H1 (cell line): ENCODE data around the gene DOCK11. TPM values are rescaled to one million over a fixed set of nuclear protein-coding genes. Genes with fewer than 3 reads are reported as not detected.

Source experiments
- CTCF ChIA-PET: fragments of 300-600 bp; sonication (Branson Sonifier 250); formaldehyde crosslinking; loops from one replicate; lab custom pipeline; 2021; ENCODE audit not compliant: partially characterized antibody; lab: Charles Lee
- POLR2A ChIA-PET: fragments of 300-600 bp; sonication (Branson Sonifier 250); formaldehyde crosslinking; loops from one replicate; lab custom pipeline; 2021; ENCODE audit warnings: inconsistent platforms; ENCODE audit not compliant: partially characterized antibody; lab: Charles Lee
- DNase-seq, 2 experiments: peaks; one replicate each; pipeline versions ENCODE4 v3.0.0 to v3.0.0-alpha.2; 2010 to 2022; ENCODE audit warnings: low spot score in 2 of 2, low read depth in 1 of 2, mixed read lengths in 1 of 2
- FAIRE-seq: peaks from 2 replicates; lab custom pipeline; 2011; peaks lifted over from hg19 to GRCh38; lab: Jason Lieb, UNC
- H2AFZ ChIP-seq: 2 replicates; pipeline ENCODE4 v1.8.1; 2012; ENCODE audit warnings: low read length, inconsistent platforms
- H2AK5ac ChIP-seq: 2 replicates; pipeline ENCODE4 v1.6.1; 2013; ENCODE audit warnings: low read depth, low read length
- H2BK120ac ChIP-seq: replicated peaks from 2 replicates; pipeline ENCODE3; 2013; ENCODE audit warnings: low read depth, low read length, inconsistent platforms
- H2BK12ac ChIP-seq: 2 replicates; pipeline ENCODE4 v1.6.1; 2013; ENCODE audit warnings: low read depth, low read length
- H2BK15ac ChIP-seq: 2 replicates; pipeline ENCODE4 v1.6.1; 2013; ENCODE audit warnings: low read length
- H2BK20ac ChIP-seq: 2 replicates; pipeline ENCODE4 v1.6.1; 2013; ENCODE audit warnings: low read length
- H2BK5ac ChIP-seq: 2 replicates; pipeline ENCODE4 v1.6.1; 2013; ENCODE audit warnings: low read depth, low read length
- H3K14ac ChIP-seq: 2 replicates; pipeline ENCODE4 v1.6.1; 2013; ENCODE audit warnings: inconsistent platforms; ENCODE audit not compliant: insufficient read length
- H3K18ac ChIP-seq: 2 replicates; pipeline ENCODE4 v1.6.1; 2013; ENCODE audit warnings: low read length; ENCODE audit errors: extremely low read depth
- H3K23ac ChIP-seq: 2 replicates; pipeline ENCODE4 v1.6.1; 2013; ENCODE audit warnings: inconsistent platforms; ENCODE audit not compliant: insufficient read length
- H3K23me2 ChIP-seq: 2 replicates; pipeline ENCODE4 v1.6.1; 2013; ENCODE audit warnings: low read depth, low read length
- H3K27ac ChIP-seq: 2 replicates; pipeline ENCODE4 v1.6.1; 2011; ENCODE audit warnings: low read depth, low read length, inconsistent platforms
- H3K27me3 ChIP-seq, 4 experiments: replicated peaks in 1 of 4; 1 replicate in 1 of 4; 2 replicates in 3 of 4; pipeline versions ENCODE4 v1.6.1 to v1.8.1; 2011 to 2013; ENCODE audit warnings: low read length in 3 of 4, mild to moderate bottlenecking in 3 of 4, inconsistent platforms in 2 of 4, mixed read lengths in 2 of 4, moderate library complexity in 1 of 4; ENCODE audit not compliant: control insufficient read depth in 3 of 4, insufficient read depth in 3 of 4; ENCODE audit errors: extremely low read depth in 1 of 4
- H3K36me3 ChIP-seq, 4 experiments: 2 replicates each; pipeline versions ENCODE4 v1.6.1 to v1.8.1; 2011 to 2013; ENCODE audit warnings: mild to moderate bottlenecking in 4 of 4, low read length in 3 of 4, moderate library complexity in 2 of 4, control low read depth in 1 of 4, inconsistent platforms in 1 of 4; ENCODE audit not compliant: insufficient read depth in 4 of 4, control insufficient read depth in 2 of 4
- H3K4ac ChIP-seq: replicated peaks from 2 replicates; pipeline ENCODE3; 2013; ENCODE audit warnings: low read length, low read depth, mixed read lengths, inconsistent platforms; ENCODE audit not compliant: insufficient read length
- H3K4me1 ChIP-seq, 4 experiments: replicated peaks in 1 of 4; 1 replicate in 1 of 4; 2 replicates in 3 of 4; pipeline versions ENCODE4 v1.6.1 to v1.8.1; 2011 to 2013; ENCODE audit warnings: low read length in 3 of 4, inconsistent platforms in 2 of 4, mixed read lengths in 1 of 4; ENCODE audit not compliant: insufficient read depth in 4 of 4, control insufficient read depth in 3 of 4
- H3K4me2 ChIP-seq, 2 experiments: 2 replicates each; pipeline versions ENCODE4 v1.6.1 to v1.8.1; 2011 to 2013; ENCODE audit warnings: low read depth in 2 of 2, low read length in 2 of 2, control low read depth in 1 of 2, inconsistent platforms in 1 of 2, mild to moderate bottlenecking in 1 of 2; ENCODE audit not compliant: insufficient read depth in 1 of 2
- H3K4me3 ChIP-seq, 4 experiments: fragments of 200-600, 300-600 bp in 1 of 4; sonication (generic), shearing (Covaris generic), sonication (Bioruptor Twin) in 1 of 4; 2 replicates each; pipeline versions ENCODE4 v1.5.1 to v1.8.1; 2011 to 2016; ENCODE audit warnings: low read length in 4 of 4, low read depth in 3 of 4, control low read depth in 2 of 4, inconsistent platforms in 2 of 4, mild to moderate bottlenecking in 2 of 4, mixed read lengths in 1 of 4, moderate library complexity in 1 of 4; ENCODE audit not compliant: insufficient read depth in 2 of 4; ENCODE audit errors: extremely low read depth in 1 of 4
- H3K56ac ChIP-seq: replicated peaks from 2 replicates; pipeline ENCODE3; 2013; ENCODE audit warnings: low read depth, mild to moderate bottlenecking, mixed read lengths, low read length, inconsistent platforms; ENCODE audit not compliant: insufficient read length
- H3K79me1 ChIP-seq: 2 replicates; pipeline ENCODE4 v1.6.1; 2013; ENCODE audit warnings: low read depth, low read length, control low read depth
- H3K79me2 ChIP-seq, 2 experiments: 2 replicates each; pipeline versions ENCODE4 v1.6.1 to v1.8.1; 2012 to 2013; ENCODE audit warnings: low read length in 2 of 2, mild to moderate bottlenecking in 2 of 2, inconsistent platforms in 1 of 2; ENCODE audit not compliant: insufficient read depth in 2 of 2, control insufficient read depth in 1 of 2
- H3K9ac ChIP-seq, 4 experiments: replicated peaks in 1 of 4; 1 replicate in 1 of 4; 2 replicates in 3 of 4; pipeline versions ENCODE4 v1.6.1 to v1.8.1; 2011 to 2013; ENCODE audit warnings: low read depth in 3 of 4, low read length in 3 of 4, control low read depth in 2 of 4, mild to moderate bottlenecking in 2 of 4, moderate library complexity in 2 of 4, inconsistent platforms in 1 of 4; ENCODE audit errors: extremely low read depth in 1 of 4
- H3K9me3 ChIP-seq, 2 experiments: 2 replicates each; pipeline versions ENCODE4 v1.6.1 to v1.8.1; 2012 to 2013; ENCODE audit warnings: mild to moderate bottlenecking in 2 of 2, moderate library complexity in 2 of 2, control low read depth in 1 of 2, inconsistent platforms in 1 of 2, low read depth in 1 of 2, low read length in 1 of 2, mixed read lengths in 1 of 2; ENCODE audit not compliant: insufficient read depth in 2 of 2
- H4K20me1 ChIP-seq, 2 experiments: replicated peaks in 1 of 2; 2 replicates each; pipeline versions ENCODE3 to v1.8.1; 2011 to 2013; ENCODE audit warnings: inconsistent platforms in 2 of 2, low read length in 2 of 2, mild to moderate bottlenecking in 1 of 2; ENCODE audit not compliant: insufficient read depth in 2 of 2, control insufficient read depth in 1 of 2
- H4K5ac ChIP-seq: 2 replicates; pipeline ENCODE4 v1.6.1; 2013; ENCODE audit warnings: low read length, low read depth, mixed read lengths, inconsistent platforms; ENCODE audit not compliant: insufficient read length
- H4K8ac ChIP-seq: 2 replicates; pipeline ENCODE4 v1.8.0; 2013; ENCODE audit warnings: mild to moderate bottlenecking, moderate library complexity, low read length, inconsistent platforms; ENCODE audit not compliant: insufficient read depth; ENCODE audit errors: extremely low read depth
- H4K91ac ChIP-seq: replicated peaks from 2 replicates; pipeline ENCODE3; 2013; ENCODE audit warnings: low read length, mixed read lengths, inconsistent platforms; ENCODE audit not compliant: insufficient read length
- CHD2 ChIP-seq: IDR thresholded peaks from 2 replicates; pipeline ENCODE4 v1.6.1; 2012; ENCODE audit warnings: low read length, improper control_type of control experiment
- CREB1 ChIP-seq: IDR thresholded peaks from 2 replicates; pipeline ENCODE4 v1.6.1; 2012; ENCODE audit warnings: inconsistent platforms
- CTBP2 ChIP-seq: IDR thresholded peaks from 2 replicates; pipeline ENCODE4 v1.7.0; 2011; ENCODE audit warnings: borderline replicate concordance, mild to moderate bottlenecking, moderate library complexity, mixed read lengths, low read length; ENCODE audit not compliant: insufficient read depth, insufficient read length
- CTCF ChIP-seq, 3 experiments: IDR thresholded peaks; 1 replicate in 2 of 3; 2 replicates in 1 of 3; pipeline versions ENCODE4 v1.5.1 to v1.6.1; 2011; ENCODE audit warnings: low read length in 3 of 3, mild to moderate bottlenecking in 3 of 3, inconsistent platforms in 2 of 3, low read depth in 1 of 3, moderate library complexity in 1 of 3; ENCODE audit not compliant: insufficient read depth in 1 of 3; ENCODE audit errors: control extremely low read depth in 1 of 3
- GTF2F1 ChIP-seq: IDR thresholded peaks from 2 replicates; pipeline ENCODE4 v1.6.1; 2012; ENCODE audit warnings: low read depth, low read length, improper control_type of control experiment, borderline replicate concordance
- HDAC6 ChIP-seq: IDR thresholded peaks from one replicate; pipeline ENCODE4 v1.7.1; 2012; ENCODE audit warnings: low read depth, mild to moderate bottlenecking, inconsistent platforms, low read length, moderate library complexity
- JUN ChIP-seq: IDR thresholded peaks from 2 replicates; pipeline ENCODE4 v1.6.1; 2011; ENCODE audit warnings: low read depth, mild to moderate bottlenecking, improper control_type of control experiment, low read length
- KDM4A ChIP-seq: IDR thresholded peaks from one replicate; pipeline ENCODE4 v1.7.1; 2012; ENCODE audit warnings: low read depth, mild to moderate bottlenecking, moderate library complexity, low read length, inconsistent platforms; ENCODE audit not compliant: severe bottlenecking
- POLR2A ChIP-seq, 2 experiments: IDR thresholded peaks; 1 replicate in 1 of 2; 2 replicates in 1 of 2; pipeline ENCODE4 v1.6.1; 2011; ENCODE audit warnings: low read depth in 2 of 2, low read length in 2 of 2, mild to moderate bottlenecking in 2 of 2; ENCODE audit errors: control extremely low read depth in 1 of 2
- POLR2AphosphoS5 ChIP-seq: IDR thresholded peaks from 2 replicates; pipeline ENCODE4 v1.6.1; 2011; ENCODE audit warnings: low read depth, low read length
- POU5F1 ChIP-seq: IDR thresholded peaks from 2 replicates; pipeline ENCODE4 v1.6.1; 2011; ENCODE audit warnings: low read depth, mild to moderate bottlenecking, low read length, moderate library complexity
- RXRA ChIP-seq: IDR thresholded peaks from 2 replicates; pipeline ENCODE4 v1.6.1; 2011; ENCODE audit warnings: low read depth, mild to moderate bottlenecking, low read length, moderate library complexity; ENCODE audit not compliant: insufficient read depth
- SP4 ChIP-seq: IDR thresholded peaks from 2 replicates; pipeline ENCODE4 v1.6.1; 2012; ENCODE audit warnings: low read length, inconsistent platforms
- TEAD4 ChIP-seq: IDR thresholded peaks from 2 replicates; pipeline ENCODE4 v1.6.1; 2012; ENCODE audit warnings: low read depth, low read length, inconsistent platforms, mixed read lengths
- WGBS, 2 experiments: shearing (Covaris generic) in 1 of 2; methylation state at CpG; one replicate each; pipeline versions ENCODE4 v1.1.6 to v1.1.7; 2013 to 2015; ENCODE audit warnings: low lambda C conversion rate in 2 of 2, mixed read lengths in 2 of 2, inconsistent platforms in 1 of 2, low coverage in 1 of 2, missing lambda C conversion rate in 1 of 2; ENCODE audit not compliant: insufficient replicate concordance in 2 of 2, insufficient coverage in 1 of 2, insufficient read length in 1 of 2; ENCODE audit errors: extremely low coverage in 1 of 2, missing lambda C conversion rate in 1 of 2; 5-methylcytosine and 5-hydroxymethylcytosine counted together
- polyA plus RNA-seq, 7 experiments: library from polyadenylated mRNA; depleted of rRNA in 3 of 7; stranded (reverse) in 5 of 7; unstranded in 2 of 7; fragments of >200 nt in 5 of 7; fragments of 200-250 nt in 2 of 7; gene quantifications; 1 replicate in 5 of 7; 2 replicates in 1 of 7; 4 replicates in 1 of 7; pipeline versions ENCODE4 v1.2.1 to v1.2.3, GENCODE V29; 2011 to 2013; ENCODE audit warnings: missing spikeins in 2 of 7, mixed read lengths in 2 of 7
- total RNA-seq: library from RNA; stranded (reverse); fragmentation: NEBNext Ultra II Directional; extraction: Animal tissue kit (Norgen Biotek cat#: 25700); gene quantifications from 2 replicates; pipeline ENCODE4 v1.2.1, GENCODE V29; 2021

DOCK11 gene
- total and polyA plus RNA-seq, 2 of the 8 experiments (the other 6 are each of a cell fraction or from before 2014, with no cell fraction given), result 4.9 to 12.0 TPM

- no peak overlapping the region for H3K9ac ChIP-seq
- H3K56ac ChIP-seq, result no peak overlapping the region
- FAIRE-seq (no peak), DNase-seq (no peak)
- no peak overlapping the region for H2BK12ac ChIP-seq
- H3K14ac ChIP-seq, result no peak overlapping the region
- no peak overlapping the region for H2BK5ac ChIP-seq
- H3K27me3 ChIP-seq, result no peaks in the 10 kb centered on the region
- H2BK15ac ChIP-seq, result no peak overlapping the region
- H3K23me2 ChIP-seq, result no peaks in the 10 kb centered on the region
- no peaks in the 10 kb centered on the region for H3K9me3 ChIP-seq
- H3K18ac ChIP-seq, result no peak overlapping the region
- WGBS, 2 experiments, result 90% methylated on average over 2 of the region's 3 CpGs; no CpG with 5 or more reads in 1 of the 2 experiments
- CTCF ChIA-PET, result interaction anchor here (0.6 kb wide), 1 partner anchor 71 kb away, joined by 3 read pairs; no protein-coding TSS in a partner anchor
- no peak overlapping the region for H2AFZ ChIP-seq
- no peak overlapping the region for H2AK5ac ChIP-seq
- H3K4me2 ChIP-seq, result no peak overlapping the region
- H3K4ac ChIP-seq, result no peak overlapping the region
- no peak overlapping the region for H2BK120ac ChIP-seq
- no peak overlapping the region for H3K23ac ChIP-seq
- no peaks in the 10 kb centered on the region for H3K4me1 ChIP-seq
- H4K91ac ChIP-seq, result no peak overlapping the region
- POLR2A ChIA-PET, result no interaction called here
- H2BK20ac ChIP-seq, result no peak overlapping the region
- no peak overlapping the region for H4K5ac ChIP-seq
- no peak overlapping the region for H4K8ac ChIP-seq
- H4K20me1 ChIP-seq, result no peaks in the 10 kb centered on the region
- no peak overlapping the region for H3K27ac ChIP-seq
- H3K36me3 ChIP-seq, result no peaks in the 10 kb centered on the region
- H3K4me3 ChIP-seq, result no peak overlapping the region
- no peaks in the 10 kb centered on the region for H3K79me1 ChIP-seq
- H3K79me2 ChIP-seq, result no peaks in the 10 kb centered on the region
- TF ChIP-seq GTF2F1 (no peak), TEAD4 (no peak), POU5F1 (no peak), POLR2AphosphoS5 (no peak), KDM4A (no peak), SP4 (no peak), HDAC6 (no peak), CTCF (IDR thresholded peaks at IDR 0.05; ENCODE audit: control extremely low read depth in 1 of 3, insufficient read depth in 1 of 3, low read depth in 1 of 3, low read length in 3 of 3) (no peak), CHD2 (no peak), RXRA (no peak), POLR2A (IDR thresholded peaks at IDR 0.05; ENCODE audit: control extremely low read depth in 1 of 2, low read depth in 2 of 2, low read length in 2 of 2) (no peak), CREB1 (no peak), JUN (no peak), CTBP2 (no peak)
Measured at GRCh38 chrX:118623062-118623461, 127.4 kb downstream of the DOCK11 start.
